Measurements from ENCODE around the gene ENTR1.

- TF ChIP-seq CTCF (IDR thresholded peaks at IDR 0.05) (no peak), POLR2A (IDR thresholded peaks at IDR 0.05) (no peak)
Observed at GRCh38 chr9:136396219-136396515, 14.2 kb downstream of the ENTR1 start.
